Esophagus squamous epithelium (tissue), 5 donors: Measurements from ENCODE around the gene DLGAP1. TPM values are rescaled to one million over a fixed set of nuclear protein-coding genes. Genes with fewer than 3 reads are reported as not detected.
"Not testable (repeated sequence)": the region's sequence is repeated elsewhere in the genome, so short reads cannot be mapped to it uniquely, and the experiment has no call there.

Source experiments
- DNase-seq: peaks from one replicate; lab custom pipeline; 2025; lab: John Stamatoyannopoulos, UW
- H3K27ac ChIP-seq, 4 donors: fragments of 200-600 bp; sonication (generic); one replicate each; pipeline ENCODE4 v1.5.1; 2016 to 2019; ENCODE audit warnings: mild to moderate bottlenecking in 1 of 4
- H3K27me3 ChIP-seq, 4 donors: fragments of 200-600 bp; sonication (generic); 1 replicate in 3 of 4; 2 replicates in 1 of 4; pipeline versions ENCODE4 v1.5.1 to v1.6.0; 2017 to 2021; ENCODE audit warnings: antibody characterized with exemption in 1 of 4
- H3K36me3 ChIP-seq, 3 donors: fragments of 200-600 bp; sonication (generic); one replicate each; pipeline ENCODE4 v1.5.1; 2016 to 2019
- H3K4me1 ChIP-seq, 3 donors: fragments of 200-600 bp; sonication (generic); one replicate each; pipeline ENCODE4 v1.5.1; 2017 to 2019
- H3K4me3 ChIP-seq, 4 donors: fragments of 200-600 bp; sonication (generic); 1 replicate in 3 of 4; 2 replicates in 1 of 4; pipeline ENCODE4 v1.5.1; 2016 to 2019; ENCODE audit warnings: mild to moderate bottlenecking in 2 of 4, moderate library complexity in 1 of 4
- H3K9me3 ChIP-seq, 3 donors: fragments of 200-600 bp; sonication (generic); one replicate each; pipeline ENCODE4 v1.5.1; 2016 to 2019
- CTCF ChIP-seq, 6 experiments: fragments of 450-650 bp in 4 of 6; fragments of 200-600 bp in 2 of 6; sonication (generic) in 2 of 6; IDR thresholded peaks; one replicate each; pipeline ENCODE4 v1.5.1; 2016 to 2019; ENCODE audit warnings: antibody characterized with exemption in 6 of 6, mild to moderate bottlenecking in 4 of 6, moderate library complexity in 4 of 6
- POLR2A ChIP-seq, 4 donors: fragments of 450-650 bp; IDR thresholded peaks; one replicate each; pipeline ENCODE4 v1.6.1; 2017; ENCODE audit warnings: antibody characterized with exemption in 4 of 4, mild to moderate bottlenecking in 4 of 4, moderate library complexity in 3 of 4
- WGBS, 2 donors: methylation state at CpG; one replicate each; pipeline ENCODE4 v1.1.5; 2018; 5-methylcytosine and 5-hydroxymethylcytosine counted together
- intact Hi-C: fragments of 100-400 bp; cut with DNase I; formaldehyde crosslinking; loops from one replicate; pipeline ENCODE4 v1.15.0; 2022
- total RNA-seq, 4 donors: library from RNA; depleted of rRNA; stranded (reverse); fragments of >200 nt; gene quantifications; one replicate each; pipeline ENCODE4 v1.1.0, GENCODE V29; 2016
- donor health status: DM: yes; HTN: yes; CAD: no.

DLGAP1 gene
- total RNA-seq, 4 donors from 2014 or later: 0.09 to 1.5 (median 0.52) TPM

- H3K9me3 ChIP-seq: no peaks in the 10 kb centered on the region
- H3K27me3 ChIP-seq: no peaks in the 10 kb centered on the region
- no peak for DNase-seq
- no peak for TF ChIP-seq CTCF (IDR thresholded peaks at IDR 0.05)
- no peak for TF ChIP-seq POLR2A (IDR thresholded peaks at IDR 0.05)
- no peaks in the 10 kb centered on the region for H3K4me1 ChIP-seq
- 49 to 50% methylated on average over 5 to 6 of the region's 7 CpGs for WGBS, 2 donors
- H3K4me3 ChIP-seq: no peak overlapping the region
- intact Hi-C loops: no loop called here
- H3K27ac ChIP-seq: no peak overlapping the region
- no peaks in the 10 kb centered on the region for H3K36me3 ChIP-seq
Observed at GRCh38 chr18:4040391-4041092, 414.6 kb downstream of the DLGAP1 start.

GRCh38 chr18:4035521-4035920 is 419.6 kb downstream of the DLGAP1 start:
- no peak overlapping the region for H3K4me3 ChIP-seq
- H3K27ac ChIP-seq: no peak overlapping the region
- no peak for DNase-seq
- WGBS, 2 donors: 55 to 61% methylated on average over 6 of the region's 6 CpGs
- H3K27me3 ChIP-seq: no peaks in the 10 kb centered on the region
- intact Hi-C loops: no loop called here
- no peaks in the 10 kb centered on the region for H3K36me3 ChIP-seq
- no peaks in the 10 kb centered on the region for H3K4me1 ChIP-seq
- TF ChIP-seq POLR2A (IDR thresholded peaks at IDR 0.05) (no peak), CTCF (IDR thresholded peaks at IDR 0.05) (no peak)
- H3K9me3 ChIP-seq: no peaks in the 10 kb centered on the region

GRCh38 chr18:4034815-4035214 is 420.3 kb downstream of the DLGAP1 start:
- H3K4me1 ChIP-seq, intact Hi-C loops, DNase-seq: not testable (repeated sequence)

GRCh38 chr18:4026542-4026941 is 428.6 kb downstream of the DLGAP1 start:
- intact Hi-C loops: no loop called here
- no peak for DNase-seq
- no peaks in the 10 kb centered on the region for H3K4me1 ChIP-seq
- 69 to 71% methylated on average over 1 of the region's 1 CpG for WGBS, 2 donors
- H3K4me3 ChIP-seq: no peak overlapping the region
- TF ChIP-seq CTCF (IDR thresholded peaks at IDR 0.05) (no peak), POLR2A (IDR thresholded peaks at IDR 0.05) (no peak)
- no peaks in the 10 kb centered on the region for H3K36me3 ChIP-seq
- no peaks in the 10 kb centered on the region for H3K9me3 ChIP-seq
- no peak overlapping the region for H3K27ac ChIP-seq
- no peaks in the 10 kb centered on the region for H3K27me3 ChIP-seq

More at GRCh38 chr18:4034815-4035214, 420.3 kb downstream of the DLGAP1 start:
- H3K36me3 ChIP-seq, H3K27me3 ChIP-seq, H3K27ac ChIP-seq, H3K9me3 ChIP-seq, H3K4me3 ChIP-seq: not testable (repeated sequence)
- WGBS, 2 donors: 76 to 87% methylated on average over 4 of the region's 4 CpGs

GRCh38 chr18:4024702-4025101 is 430.4 kb downstream of the DLGAP1 start:
- Histone ChIP-seq H3K27ac (no peak overlapping the region), H3K9me3 (no peaks in the 10 kb centered on the region), H3K36me3 (no peaks in the 10 kb centered on the region), H3K27me3 (no peaks in the 10 kb centered on the region), H3K4me3 (no peak overlapping the region), H3K4me1 (no peaks in the 10 kb centered on the region)
- intact Hi-C loops: no loop called here
- whole genome bisulfite sequencing, 2 donors: 57 to 67% methylated on average over 2 of the region's 2 CpGs
- TF ChIP-seq CTCF (IDR thresholded peaks at IDR 0.05) (no peak), POLR2A (IDR thresholded peaks at IDR 0.05) (no peak)
- no peak for DNase-seq

GRCh38 chr18:4022749-4023148 is 432.4 kb downstream of the DLGAP1 start:
- H3K27ac ChIP-seq, intact Hi-C loops: not testable (repeated sequence)
- 63% methylated on average over 1 of the region's 1 CpG for WGBS, 2 donors

More at GRCh38 chr18:4022749-4023148, 432.4 kb downstream of the DLGAP1 start:
- H3K4me3 ChIP-seq, DNase-seq, H3K27me3 ChIP-seq, H3K36me3 ChIP-seq, H3K9me3 ChIP-seq, H3K4me1 ChIP-seq: not testable (repeated sequence)
